ENCODE measurements around the gene SARS1. TPM values are rescaled to one million over a fixed set of nuclear protein-coding genes. Genes with fewer than 3 reads are reported as not detected.
"Not testable (repeated sequence)": the region's sequence is repeated elsewhere in the genome, so short reads cannot be mapped to it uniquely, and the experiment has no call there.

SARS1 gene
- total RNA-seq, 1 donor from 2014 or later, result 80.0 TPM

DNA sequence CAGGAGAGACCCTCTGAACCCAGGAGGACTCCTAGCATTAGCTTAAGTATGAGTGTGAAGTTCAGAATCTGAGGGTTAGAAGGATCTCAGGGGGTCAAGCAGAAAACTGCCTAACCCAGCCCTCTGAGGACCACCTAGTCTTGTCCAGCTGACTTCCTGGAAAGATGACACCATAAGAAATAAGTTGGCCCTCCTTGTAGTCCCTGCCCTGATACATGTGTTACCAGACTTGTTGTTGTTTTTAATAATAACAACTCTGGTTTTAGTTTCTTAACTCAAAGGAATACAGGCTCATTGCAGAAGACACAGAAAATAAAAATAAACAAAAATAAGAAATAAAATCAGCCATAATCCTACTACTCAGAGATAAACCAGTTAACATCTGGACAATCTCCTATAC lies 21.8 kb upstream of the SARS1 start:
- ATAC-seq (no peak), DNase-seq (ENCODE audit: low spot score) (no peak)

DNA sequence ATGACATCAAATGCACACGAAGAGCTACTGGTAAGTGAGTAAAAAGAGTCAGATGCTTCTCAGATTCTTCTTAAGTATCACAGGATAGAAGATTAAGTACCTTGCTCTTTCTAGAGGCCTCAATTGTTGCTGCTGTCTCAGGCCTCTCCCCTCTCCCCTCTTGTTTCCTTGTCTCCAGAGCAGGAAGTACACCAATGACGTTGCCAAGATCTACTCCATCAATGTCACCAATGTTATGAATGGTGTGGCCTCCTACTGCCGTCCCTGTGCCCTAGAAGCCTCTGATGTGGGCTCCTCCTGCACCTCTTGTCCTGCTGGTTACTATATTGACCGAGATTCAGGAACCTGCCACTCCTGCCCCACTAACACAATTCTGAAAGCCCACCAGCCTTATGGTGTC lies 21.3 kb upstream of the SARS1 start:
- ATAC-seq (no peak), DNase-seq (ENCODE audit: low spot score) (no peak)

GRCh38 chr1:109193653-109194590 lies 19.8 kb upstream of the SARS1 start:
- peak; percentile 96 for ATAC-seq
- peak; percentile 67 for DNase-seq (ENCODE audit: low spot score)

- ATAC-seq, result no peak
- no peak for DNase-seq (ENCODE audit: low spot score)
Measured at GRCh38 chr1:109197158-109198042, 16.3 kb upstream of the SARS1 start.

DNA sequence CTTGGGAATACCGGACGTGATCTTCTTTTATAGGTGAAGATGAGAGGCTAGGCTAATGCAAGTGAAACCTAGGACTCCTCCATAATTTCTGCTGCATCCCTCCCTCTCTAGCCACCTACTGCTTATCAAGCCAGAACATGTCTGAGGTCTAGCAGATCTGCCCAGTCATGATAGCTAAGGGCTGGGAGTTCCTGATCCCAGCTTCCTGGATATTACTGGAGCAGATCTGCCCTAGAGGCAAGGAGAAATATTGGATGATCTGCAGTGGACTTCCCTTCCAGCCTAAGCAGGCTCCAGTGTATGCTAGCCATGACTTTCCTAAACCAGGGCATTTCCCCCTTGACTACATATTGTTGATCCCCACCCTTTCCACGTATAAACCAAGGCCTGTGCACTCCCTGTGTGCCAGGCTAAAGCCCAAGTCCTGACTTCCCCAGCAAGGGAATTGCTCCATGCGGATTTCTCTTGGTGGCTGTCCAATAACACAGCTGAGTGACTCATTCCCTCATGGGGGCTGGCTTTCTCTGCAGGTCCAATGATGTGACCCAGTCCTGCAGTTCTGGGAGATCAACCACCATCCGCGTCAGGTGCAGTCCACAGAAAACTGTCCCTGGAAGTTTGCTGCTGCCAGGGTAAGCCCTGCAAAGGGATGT lies 15.5 kb upstream of the SARS1 start:
- ATAC-seq (peak; percentile 16), DNase-seq (ENCODE audit: low spot score) (no peak)

DNA sequence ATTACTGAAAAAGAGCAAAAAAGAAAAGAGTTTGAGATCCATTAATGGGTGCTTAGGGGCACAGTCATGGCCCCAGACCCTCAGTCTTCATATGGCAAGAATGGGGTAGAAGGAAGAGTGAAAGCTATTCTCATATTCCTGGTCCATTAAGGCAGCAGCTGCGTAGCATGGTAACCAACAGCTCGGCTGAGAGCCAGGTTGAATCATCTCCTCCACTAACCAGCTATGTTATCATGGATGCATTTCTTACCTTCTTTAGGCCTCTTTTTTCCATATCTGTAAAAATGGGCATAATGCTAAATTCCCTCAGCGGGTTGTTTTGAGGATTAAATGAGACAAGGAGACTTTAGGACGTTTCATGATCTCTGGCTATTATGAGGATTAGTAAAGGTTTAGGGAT lies 15.0 kb upstream of the SARS1 start:
- DNase-seq (ENCODE audit: low spot score) (no peak), ATAC-seq (no peak)

DNA sequence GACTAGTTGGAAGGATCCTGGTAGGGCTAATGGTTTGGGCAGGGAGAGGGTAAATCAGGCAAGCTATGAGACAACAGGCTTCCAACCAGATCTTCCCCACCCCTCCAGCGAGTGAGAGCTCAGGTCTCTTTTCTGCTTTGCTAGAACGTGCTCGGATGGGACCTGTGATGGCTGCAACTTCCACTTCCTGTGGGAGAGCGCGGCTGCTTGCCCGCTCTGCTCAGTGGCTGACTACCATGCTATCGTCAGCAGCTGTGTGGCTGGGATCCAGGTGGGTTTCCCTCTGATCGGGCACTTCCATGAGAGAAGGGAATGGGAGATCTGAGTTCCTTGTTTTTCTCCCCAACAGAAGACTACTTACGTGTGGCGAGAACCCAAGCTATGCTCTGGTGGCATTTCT lies 14.0 kb upstream of the SARS1 start:
- ATAC-seq (no peak), DNase-seq (ENCODE audit: low spot score) (peak; percentile 38)

DNA sequence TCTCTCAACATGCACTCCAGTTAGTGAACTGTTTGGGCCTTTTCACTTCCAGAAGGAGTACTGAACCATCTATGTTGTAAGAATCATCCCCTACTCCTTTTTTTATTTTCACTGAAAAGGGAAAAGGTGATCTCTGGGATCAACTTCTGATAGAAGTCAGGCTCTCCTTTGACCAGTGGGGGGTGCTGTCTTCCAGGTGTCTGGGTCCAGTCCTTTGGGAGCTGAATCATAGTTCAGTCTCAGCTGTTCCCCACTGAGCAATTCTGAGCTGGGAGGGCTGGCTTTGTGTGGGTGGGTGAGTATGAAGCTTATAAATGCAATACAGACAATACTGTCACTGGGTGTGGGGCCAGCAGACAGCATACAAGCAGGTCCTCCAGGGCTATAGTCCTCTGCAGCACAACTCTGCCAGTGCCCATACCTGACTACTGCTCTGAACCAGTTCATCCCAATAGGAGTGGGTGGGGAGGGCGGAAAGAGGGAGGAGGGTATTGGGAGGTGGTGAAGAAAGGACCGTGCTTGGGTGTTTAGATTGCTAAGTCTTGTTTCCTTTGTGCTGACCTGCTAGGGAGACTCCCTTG lies 12.5 kb upstream of the SARS1 start:
- DNase-seq (ENCODE audit: low spot score) (peak; percentile 51), ATAC-seq (peak; percentile 84)

- ATAC-seq (no peak), DNase-seq (ENCODE audit: low spot score) (no peak)
Measured at GRCh38 chr1:109204484-109204883, 9.2 kb upstream of the SARS1 start.

- ATAC-seq (no peak), DNase-seq (ENCODE audit: low spot score) (no peak)
Measured at GRCh38 chr1:109206339-109206738, 7.4 kb upstream of the SARS1 start.

DNA sequence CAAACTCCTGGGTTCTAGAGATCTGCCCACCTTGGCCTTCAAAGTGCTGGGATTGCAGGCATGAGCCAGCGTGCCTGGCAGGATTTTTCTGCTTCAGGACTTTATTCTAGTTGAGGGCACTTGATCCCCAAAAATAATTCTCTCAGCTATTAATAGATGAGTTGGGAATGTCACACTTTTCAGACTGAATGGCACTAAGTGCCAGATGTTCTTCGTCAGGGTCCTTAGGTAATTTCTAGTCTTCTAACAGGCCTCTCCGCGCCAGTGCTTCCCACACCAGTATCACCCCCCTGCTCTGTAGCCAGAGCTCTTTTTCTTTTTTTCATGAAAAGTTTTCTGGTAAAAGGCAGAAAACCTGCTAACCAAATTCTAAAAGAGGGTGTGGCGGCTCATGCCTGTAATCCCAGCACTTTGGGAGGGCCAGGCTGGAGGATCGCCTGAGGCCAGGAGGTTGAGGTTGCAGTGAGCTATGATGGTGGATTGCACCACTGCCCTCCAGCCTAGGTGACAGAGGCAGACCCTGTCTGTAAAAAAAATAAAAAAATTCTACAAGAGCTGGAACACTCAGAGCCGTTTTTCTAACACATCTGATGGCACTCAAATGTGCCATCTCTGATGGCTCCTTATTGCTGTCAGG lies 6.1 kb upstream of the SARS1 start:
- ATAC-seq, result no peak
- DNase-seq (ENCODE audit: low spot score), result no peak

GRCh38 chr1:109208394-109208793 lies 5.3 kb upstream of the SARS1 start:
- DNase-seq (ENCODE audit: low spot score) (peak; percentile 12), ATAC-seq (no peak)

DNA sequence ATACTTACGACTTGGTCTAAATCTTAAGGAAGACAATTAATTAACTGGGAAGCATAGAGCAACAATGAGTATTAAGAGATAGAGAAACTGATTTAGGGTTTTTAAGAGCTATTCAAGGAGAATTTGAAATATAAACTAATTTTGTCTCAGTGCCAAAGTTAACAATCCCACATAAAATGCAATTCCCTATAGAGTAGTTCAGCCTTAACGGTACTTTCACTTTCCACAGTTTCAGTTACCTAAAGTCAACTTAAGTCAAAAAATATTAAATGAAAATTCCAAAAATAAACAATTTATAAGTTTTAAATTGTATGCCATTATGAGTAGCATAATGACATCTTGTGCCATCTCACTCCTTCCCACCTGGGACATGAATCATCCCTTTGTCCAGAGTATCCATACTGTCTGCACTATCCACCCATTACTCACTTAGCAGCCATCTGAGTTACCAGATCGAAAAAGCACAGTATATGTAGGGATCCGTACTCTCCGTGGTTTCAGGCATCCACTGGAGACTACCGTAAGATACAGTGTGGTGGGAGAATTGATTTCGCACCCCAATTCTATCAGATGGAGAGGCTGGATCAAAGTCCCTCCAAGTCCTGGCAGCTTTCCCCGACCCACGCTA lies 4.8 kb upstream of the SARS1 start:
- ATAC-seq (no peak), DNase-seq (ENCODE audit: low spot score) (peak; percentile 14)

DNA sequence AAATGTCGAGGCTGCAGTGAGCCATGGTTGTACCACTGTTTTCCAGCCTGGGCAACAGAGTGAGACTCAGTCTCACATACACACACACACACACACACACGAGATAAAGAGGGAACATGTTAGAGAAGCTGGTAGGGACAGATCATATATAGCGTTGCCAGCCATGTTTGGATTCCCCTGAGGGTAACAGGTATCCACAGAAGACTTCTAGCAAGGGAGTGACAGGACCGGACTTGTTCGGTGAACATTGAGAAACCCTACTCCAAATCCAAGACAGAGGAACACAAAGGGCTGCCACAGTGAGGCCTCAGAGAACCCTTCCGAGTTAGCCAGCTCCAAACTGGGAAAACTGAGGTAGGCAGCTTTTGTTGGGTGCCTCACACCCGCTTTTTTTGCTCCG lies 3.7 kb upstream of the SARS1 start:
- ATAC-seq (no peak), DNase-seq (ENCODE audit: low spot score) (no peak)

- ATAC-seq, result no peak
- DNase-seq (ENCODE audit: low spot score), result no peak
Measured at GRCh38 chr1:109213345-109213823, 334 bp upstream of the SARS1 start.

DNA sequence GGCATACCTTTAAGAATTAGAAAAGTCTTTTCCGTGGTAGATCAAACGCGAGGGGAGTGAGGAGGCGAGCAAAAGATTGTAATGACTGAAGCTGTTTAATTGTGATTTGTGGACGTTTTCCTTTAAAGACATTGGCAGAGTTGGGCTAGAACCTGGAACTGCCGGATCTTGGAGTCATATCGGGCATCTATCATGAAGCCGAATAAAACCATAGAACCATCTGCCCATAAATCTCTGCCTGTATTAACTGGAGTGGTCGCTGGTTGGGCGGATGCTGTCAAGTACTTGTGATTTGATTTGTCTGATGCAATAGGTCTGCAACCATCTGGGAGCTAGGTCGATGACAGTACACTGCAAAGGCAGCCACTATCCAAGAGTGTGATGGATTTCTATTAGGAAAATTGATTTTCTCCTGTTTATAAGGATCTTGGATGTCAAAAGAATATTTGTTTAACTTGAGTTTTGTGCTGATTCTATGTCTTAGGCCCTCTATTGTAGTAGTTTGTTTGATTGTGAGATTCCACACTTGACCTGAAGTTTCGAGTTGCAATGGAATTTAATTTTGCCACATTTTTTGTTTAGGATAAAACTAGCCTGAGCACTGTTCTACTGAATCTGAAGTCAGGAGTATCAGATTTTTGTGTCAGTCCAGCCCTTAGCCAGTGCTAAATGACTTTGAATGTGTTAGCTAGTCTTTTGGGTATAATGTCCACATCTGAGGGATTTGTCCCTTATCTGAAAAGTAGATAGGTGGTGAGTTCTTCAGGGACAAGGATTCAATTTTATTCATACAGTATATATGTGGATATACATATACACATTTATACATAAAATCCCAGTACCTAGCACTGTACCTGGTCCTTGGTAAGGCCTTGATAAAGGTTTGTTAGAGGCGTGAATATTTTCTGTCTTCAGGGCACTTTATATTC lies 1.2 kb downstream of the SARS1 start:
- ATAC-seq, result peak; percentile 63
- DNase-seq (ENCODE audit: low spot score), result no peak

GRCh38 chr1:109216662-109217061 lies 2.9 kb downstream of the SARS1 start:
- DNase-seq (ENCODE audit: low spot score) (no peak), ATAC-seq (no peak)

DNA sequence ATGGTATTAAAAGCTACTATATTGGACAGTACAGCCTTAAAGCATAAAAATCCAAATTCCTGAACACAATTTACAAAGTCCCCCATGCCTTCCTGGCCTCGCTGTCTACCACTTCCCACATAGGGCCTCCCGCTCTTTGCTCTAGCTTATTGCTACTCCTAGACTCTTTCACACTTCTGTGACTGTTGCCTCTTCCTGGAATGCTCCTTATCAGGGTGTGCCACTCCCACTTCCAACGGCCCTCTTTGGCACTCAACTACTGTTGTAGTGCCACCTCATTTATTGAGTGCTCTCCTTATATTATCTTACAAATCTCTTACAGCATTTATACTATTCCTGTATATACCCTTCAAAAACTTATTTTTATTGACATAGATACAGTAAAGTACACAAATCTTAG lies 4.8 kb downstream of the SARS1 start:
- no peak for ATAC-seq
- no peak for DNase-seq (ENCODE audit: low spot score)

DNA sequence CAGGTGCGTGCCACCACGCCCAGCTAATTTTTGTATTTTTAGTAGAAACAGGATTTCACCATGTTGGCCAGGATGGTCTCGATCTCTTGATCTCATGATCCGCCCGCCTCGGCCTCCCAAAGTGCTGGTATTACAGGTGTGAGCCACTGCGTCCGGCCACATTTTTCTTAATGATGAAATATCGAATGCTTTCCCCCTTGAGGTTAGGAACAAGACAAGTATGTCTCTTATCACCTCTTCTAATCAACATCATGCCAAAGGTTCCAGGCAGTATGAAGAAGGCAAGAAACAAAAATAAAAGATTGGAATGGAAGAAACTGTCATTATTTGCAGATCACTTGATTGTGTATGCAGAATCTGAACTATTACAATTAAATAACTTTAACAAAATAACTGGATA lies 7.5 kb downstream of the SARS1 start:
- ATAC-seq; DNase-seq (ENCODE audit: low spot score): not testable (repeated sequence)
